ENCODE results near the gene HUS1. TPM values are rescaled to one million over a fixed set of nuclear protein-coding genes. Genes with fewer than 3 reads are reported as not detected.

HUS1 gene
- total RNA-seq, 6 donors from 2014 or later = 24.2 to 38.8 (median 26.7) TPM

- Histone ChIP-seq H3K4me3 (no peak overlapping the region), H3K9me3 (no peaks in the 10 kb centered on the region), H3K27me3 (no peaks in the 10 kb centered on the region), H3K4me1 (no peaks in the 10 kb centered on the region), H3K36me3 (peaks cover 36 to 71% (median 63%) of the 10 kb centered on the region in 4 donors), H3K27ac (no peak overlapping the region)
- TF ChIP-seq POLR2AphosphoS5 (IDR thresholded peaks at IDR 0.05) = no peak
- TF ChIP-seq POLR2A (IDR thresholded peaks at IDR 0.05) = no peak
- TF ChIP-seq EP300 (IDR thresholded peaks at IDR 0.05) = no peak
- TF ChIP-seq CTCF (IDR thresholded peaks at IDR 0.05) = no peak
- WGBS, 2 donors = 95 to 97% methylated on average over 3 of the region's 3 CpGs
- no peak for DNase-seq
- ATAC-seq (ENCODE audit: low FRiP score in 2 of 2) = no peak
These were observed 17.2 kb downstream of the HUS1 start for GRCh38 chr7:47962262-47962661.

- WGBS, 2 donors = 73 to 76% methylated on average over 6 of the region's 6 CpGs
- no peak for ATAC-seq (ENCODE audit: low FRiP score in 2 of 2)
These were observed 22.3 kb downstream of the HUS1 start for GRCh38 chr7:47957156-47957555.

GRCh38 chr7:47956220-47956619, 23.2 kb downstream of the HUS1 start:
- TF ChIP-seq EP300 (IDR thresholded peaks at IDR 0.05) (no peak), POLR2A (IDR thresholded peaks at IDR 0.05) (no peak), CTCF (IDR thresholded peaks at IDR 0.05) (no peak), POLR2AphosphoS5 (IDR thresholded peaks at IDR 0.05) (no peak)
- 82 to 89% methylated on average over 6 of the region's 6 CpGs for WGBS, 2 donors
- peaks cover 0 to 6% (median under 1%) of the 10 kb centered on the region in 4 donors for H3K4me1 ChIP-seq
- no peaks in the 10 kb centered on the region for H3K27me3 ChIP-seq
- no peaks in the 10 kb centered on the region for H3K9me3 ChIP-seq
- DNase-seq (no peak), ATAC-seq (ENCODE audit: low FRiP score in 2 of 2) (no peak)
- peaks cover under 1 to 40% (median 10%) of the 10 kb centered on the region in 4 donors for H3K36me3 ChIP-seq
- no peak overlapping the region for H3K4me3 ChIP-seq
- H3K27ac ChIP-seq = no peak overlapping the region

More at GRCh38 chr7:47957156-47957555, 22.3 kb downstream of the HUS1 start:
- no peak for TF ChIP-seq EP300 (IDR thresholded peaks at IDR 0.05)
- no peak for TF ChIP-seq POLR2A (IDR thresholded peaks at IDR 0.05)
- no peak for TF ChIP-seq CTCF (IDR thresholded peaks at IDR 0.05)
- no peak for TF ChIP-seq POLR2AphosphoS5 (IDR thresholded peaks at IDR 0.05)
- Histone ChIP-seq H3K27me3 (no peaks in the 10 kb centered on the region), H3K27ac (no peak overlapping the region), H3K36me3 (peaks cover 5 to 49% (median 19%) of the 10 kb centered on the region in 4 donors), H3K4me1 (no peaks in the 10 kb centered on the region), H3K4me3 (no peak overlapping the region), H3K9me3 (no peaks in the 10 kb centered on the region)
- no peak for DNase-seq

DNA sequence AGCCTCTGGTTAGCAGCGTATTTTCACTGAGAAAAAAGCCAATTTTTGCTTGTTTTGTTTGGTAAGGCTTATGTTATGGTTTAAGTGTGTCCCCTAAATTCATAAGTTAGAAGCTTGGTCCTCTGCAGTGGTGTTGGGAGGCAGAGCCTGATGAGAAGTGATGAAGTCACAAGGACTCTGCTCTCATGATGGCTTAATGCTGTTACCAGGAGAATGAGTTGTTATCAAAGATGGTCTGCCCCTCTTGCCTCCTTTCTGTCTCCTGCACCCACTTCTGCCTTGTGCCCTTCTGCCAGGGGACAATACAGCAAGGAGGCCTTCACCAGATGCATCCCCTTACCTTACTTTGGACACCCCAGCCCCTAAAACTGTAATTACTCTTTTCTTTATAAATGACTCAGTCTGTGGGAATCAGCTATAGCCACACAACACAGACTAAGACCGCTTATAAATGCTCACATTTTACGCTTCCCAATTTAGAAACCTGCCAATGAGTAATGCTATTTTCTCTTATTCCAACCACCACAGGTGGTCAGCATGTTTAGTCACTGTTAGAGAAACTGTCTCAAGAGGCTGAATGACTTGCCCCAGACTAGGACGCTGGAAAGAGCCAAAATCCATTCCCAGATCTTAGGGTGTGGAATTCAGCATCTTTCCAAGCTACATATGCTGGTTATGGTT, 25.0 kb downstream of the HUS1 start:
- ATAC-seq (ENCODE audit: low FRiP score in 2 of 2) (no peak), DNase-seq (no peak)
- peaks cover 0 to 33% (median 6%) of the 10 kb centered on the region in 4 donors for H3K36me3 ChIP-seq
- no peak for TF ChIP-seq EP300 (IDR thresholded peaks at IDR 0.05)
- no peak for TF ChIP-seq POLR2AphosphoS5 (IDR thresholded peaks at IDR 0.05)
- no peak for TF ChIP-seq CTCF (IDR thresholded peaks at IDR 0.05)
- no peak for TF ChIP-seq POLR2A (IDR thresholded peaks at IDR 0.05)
- H3K9me3 ChIP-seq = no peaks in the 10 kb centered on the region
- H3K27ac ChIP-seq = no peak overlapping the region
- 89 to 91% methylated on average over 4 of the region's 4 CpGs for WGBS, 2 donors
- H3K27me3 ChIP-seq = no peaks in the 10 kb centered on the region
- no peak overlapping the region for H3K4me3 ChIP-seq
- H3K4me1 ChIP-seq = peaks cover 6 to 18% (median 13%) of the 10 kb centered on the region in 4 donors

GRCh38 chr7:47953822-47954221, 25.6 kb downstream of the HUS1 start:
- Histone ChIP-seq H3K9me3 (no peaks in the 10 kb centered on the region), H3K27me3 (no peaks in the 10 kb centered on the region), H3K4me1 (peaks cover 6 to 18% (median 13%) of the 10 kb centered on the region in 4 donors), H3K36me3 (peaks cover 0 to 33% (median 6%) of the 10 kb centered on the region in 4 donors), H3K27ac (no peak overlapping the region), H3K4me3 (no peak overlapping the region)
- WGBS, 2 donors = 78 to 81% methylated on average over 4 of the region's 4 CpGs
- ATAC-seq (ENCODE audit: low FRiP score in 2 of 2) (no peak), DNase-seq (no peak)
- TF ChIP-seq POLR2A (IDR thresholded peaks at IDR 0.05) (no peak), CTCF (IDR thresholded peaks at IDR 0.05) (no peak), EP300 (IDR thresholded peaks at IDR 0.05) (no peak), POLR2AphosphoS5 (IDR thresholded peaks at IDR 0.05) (no peak)

Data from upper lobe of left lung (tissue), 6 donors.